GM21367 (cell line): Measurements from ENCODE around the gene TMEM50A.
"Not testable (repeated sequence)": the region's sequence is repeated elsewhere in the genome, so short reads cannot be mapped to it uniquely, and the experiment has no call there.

Experiments used
- ATAC-seq: cut with Tn5 transposase; IDR thresholded peaks from one replicate; pipeline ENCODE4 v1.9.1; 2021; ENCODE audit not compliant: unreplicated experiment

Gene TMEM50A

GRCh38 chr1:25329950-25330349 is 8.2 kb upstream of the TMEM50A start:
- not testable (repeated sequence) for ATAC-seq

- not testable (repeated sequence) for ATAC-seq
Measured at GRCh38 chr1:25336922-25337354, 1.2 kb upstream of the TMEM50A start.

- peak; percentile 22 for ATAC-seq
Measured at GRCh38 chr1:25337483-25338187, 499 bp upstream of the TMEM50A start.

GRCh38 chr1:25338986-25339385 is 852 bp downstream of the TMEM50A start:
- no peak for ATAC-seq

GRCh38 chr1:25341746-25342145 is 3.6 kb downstream of the TMEM50A start:
- ATAC-seq: no peak

GRCh38 chr1:25342846-25343245 is 4.7 kb downstream of the TMEM50A start:
- no peak for ATAC-seq

GRCh38 chr1:25343872-25344271 is 5.7 kb downstream of the TMEM50A start:
- no peak for ATAC-seq

GRCh38 chr1:25347556-25347955 is 9.4 kb downstream of the TMEM50A start:
- ATAC-seq: no peak

- ATAC-seq: no peak
Measured at GRCh38 chr1:25349606-25350005, 11.5 kb downstream of the TMEM50A start.

GRCh38 chr1:25355841-25356395 is 17.8 kb downstream of the TMEM50A start:
- ATAC-seq: no peak

GRCh38 chr1:25356441-25356840 is 18.3 kb downstream of the TMEM50A start:
- no peak for ATAC-seq

- no peak for ATAC-seq
Measured at GRCh38 chr1:25356848-25357247, 18.7 kb downstream of the TMEM50A start.

- ATAC-seq: no peak
Measured at GRCh38 chr1:25360596-25361581, 22.8 kb downstream of the TMEM50A start.

- no peak for ATAC-seq
Measured at GRCh38 chr1:25361901-25362300, 23.8 kb downstream of the TMEM50A start.

- not testable (repeated sequence) for ATAC-seq
Measured at GRCh38 chr1:25362634-25363559, 24.8 kb downstream of the TMEM50A start.

GRCh38 chr1:25369241-25369640 is 31.1 kb downstream of the TMEM50A start:
- no peak for ATAC-seq

- ATAC-seq: not testable (repeated sequence)
Measured at GRCh38 chr1:25369691-25370271, 31.6 kb downstream of the TMEM50A start.

GRCh38 chr1:25371757-25372156 is 33.6 kb downstream of the TMEM50A start:
- not testable (repeated sequence) for ATAC-seq

- ATAC-seq: not testable (repeated sequence)
Measured at GRCh38 chr1:25378367-25378766, 40.2 kb downstream of the TMEM50A start.

GRCh38 chr1:25382543-25382942 is 44.4 kb downstream of the TMEM50A start:
- not testable (repeated sequence) for ATAC-seq
